HL-60 (cell line): Measurements from ENCODE around the gene ZNF225.
"Not testable (repeated sequence)": the region's sequence is repeated elsewhere in the genome, so short reads cannot be mapped to it uniquely, and the experiment has no call there.

Experiments used
- DNase-seq, 2 experiments: peaks; one replicate each; pipeline ENCODE4 v3.0.0-alpha.2; 2010 to 2020; ENCODE audit warnings: low read depth in 1 of 2, low spot score in 1 of 2
- H3K27ac ChIP-seq: fragments of 250-450 bp; sonication (Bioruptor Pico); replicated peaks from 2 replicates; pipeline ENCODE4 v1.5.1; 2020; ENCODE audit warnings: mild to moderate bottlenecking, moderate library complexity
- H3K27me3 ChIP-seq: fragments of 250-450 bp; sonication (Bioruptor Pico); 2 replicates; pipeline ENCODE4 v1.5.1; 2021; ENCODE audit warnings: mild to moderate bottlenecking, moderate library complexity; ENCODE audit not compliant: insufficient read depth, poor library complexity, severe bottlenecking
- H3K4me3 ChIP-seq: replicated peaks from 2 replicates; pipeline ENCODE4 v1.5.1; 2011; ENCODE audit warnings: mild to moderate bottlenecking, control low read depth, low read length; ENCODE audit not compliant: insufficient read depth
- CTCF ChIP-seq: IDR thresholded peaks from one replicate; pipeline ENCODE4 v1.5.1; 2011; ENCODE audit warnings: low read length, control low read depth, inconsistent platforms; ENCODE audit not compliant: insufficient read depth
- GABPA ChIP-seq: IDR thresholded peaks from 2 replicates; pipeline ENCODE4 v1.6.1; 2012; ENCODE audit warnings: low read depth
- POLR2AphosphoS5 ChIP-seq: IDR thresholded peaks from 2 replicates; pipeline ENCODE4 v1.6.1; 2012; ENCODE audit warnings: low read depth
- REST ChIP-seq: IDR thresholded peaks from 2 replicates; pipeline ENCODE4 v1.6.1; 2012; ENCODE audit warnings: low read depth; ENCODE audit not compliant: insufficient replicate concordance
- SPI1 ChIP-seq: IDR thresholded peaks from 2 replicates; pipeline ENCODE4 v1.6.1; 2012; ENCODE audit warnings: low read depth, mild to moderate bottlenecking, borderline replicate concordance

ZNF225 gene

GRCh38 chr19:44163789-44164188, 50.6 kb downstream of the ZNF225 start:
- no peak for TF ChIP-seq GABPA
- no peak for DNase-seq
- H3K4me3 ChIP-seq = no peak overlapping the region
- H3K27me3 ChIP-seq = no peaks in the 10 kb centered on the region
- H3K27ac ChIP-seq = no peak overlapping the region

- Histone ChIP-seq H3K27me3 (no peaks in the 10 kb centered on the region), H3K4me3 (peak overlapping the region; percentile 61), H3K27ac (peak overlapping the region; percentile 77)
- no peak for TF ChIP-seq POLR2AphosphoS5
- TF ChIP-seq GABPA = no peak
- TF ChIP-seq SPI1 = no peak
- TF ChIP-seq CTCF = no peak
- TF ChIP-seq REST = no peak
- DNase-seq = no peak
Observed at GRCh38 chr19:44164327-44164672, 51.1 kb downstream of the ZNF225 start.

GRCh38 chr19:44164673-44165512, 51.7 kb downstream of the ZNF225 start, which contains the start of gene ZNF226:
TSS of gene ZNF226 (plus strand) at chr19:44165100. CDS start at chr19:44170081, 4,981 bp downstream.
- peak; percentile 98 to 99 for DNase-seq
- peak within 1 kb of the TSS; percentile 61 for H3K4me3 ChIP-seq
- peak within 1 kb of the TSS; percentile 77 for H3K27ac ChIP-seq
- H3K27me3 ChIP-seq = no peaks in the 10 kb centered on the region
- no peak for TF ChIP-seq REST
- TF ChIP-seq SPI1 = peak; percentile 79
- peak; percentile 93 for TF ChIP-seq GABPA
- TF ChIP-seq CTCF = no peak
- TF ChIP-seq POLR2AphosphoS5 = peak; percentile 63

- H3K27me3 ChIP-seq, H3K4me3 ChIP-seq, H3K27ac ChIP-seq, DNase-seq: not testable (repeated sequence)
Observed at GRCh38 chr19:44170660-44171059, 57.5 kb downstream of the ZNF225 start.

- Histone ChIP-seq H3K27me3 (no peaks in the 10 kb centered on the region), H3K27ac (no peak overlapping the region), H3K4me3 (no peak overlapping the region)
- TF ChIP-seq POLR2AphosphoS5 (peak; percentile 29; the same call in 1 of the 2 replicates), REST (no peak), SPI1 (no peak), GABPA (no peak), CTCF (no peak)
- DNase-seq = no peak
Observed at GRCh38 chr19:44176590-44176989, 63.4 kb downstream of the ZNF225 start.
